ENCODE results near the gene LRP1.

DNA sequence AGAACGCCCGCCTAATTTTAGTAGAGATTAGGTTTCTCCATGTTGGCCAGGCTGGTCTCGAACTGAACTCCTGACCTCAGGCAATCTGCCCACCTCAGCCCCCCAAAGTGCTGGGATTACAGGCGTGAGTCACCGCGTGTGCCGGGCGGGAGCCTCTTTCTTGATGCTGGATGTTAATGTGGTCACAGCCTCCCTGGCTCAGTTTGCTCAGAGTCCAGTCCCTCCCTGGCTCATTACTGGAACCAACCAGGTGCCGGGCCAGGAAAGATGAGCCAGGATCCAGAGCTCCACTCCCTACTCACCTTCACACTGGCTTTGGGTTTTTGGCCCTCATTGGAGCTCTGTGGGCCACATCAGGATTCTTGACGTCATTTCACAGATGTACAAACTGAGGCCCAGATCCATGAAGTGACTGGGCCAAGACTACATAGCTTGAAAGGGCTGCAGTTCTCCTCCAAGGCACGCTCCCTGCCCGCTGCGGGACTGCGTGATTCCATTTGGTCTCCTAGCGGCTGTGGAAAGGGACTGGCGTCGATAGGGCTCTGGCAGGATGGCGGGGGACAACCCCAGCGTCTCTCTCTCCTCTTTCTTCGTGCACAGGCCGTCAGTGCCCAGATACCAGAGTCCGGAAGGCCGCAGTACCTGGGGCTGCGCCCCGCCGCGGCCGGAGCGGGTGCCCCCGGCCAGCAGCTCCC is 96.1 kb downstream of the LRP1 start:
- TF ChIP-seq POLR2A (IDR thresholded peaks at IDR 0.05) = no peak
- TF ChIP-seq, protein P1, sequence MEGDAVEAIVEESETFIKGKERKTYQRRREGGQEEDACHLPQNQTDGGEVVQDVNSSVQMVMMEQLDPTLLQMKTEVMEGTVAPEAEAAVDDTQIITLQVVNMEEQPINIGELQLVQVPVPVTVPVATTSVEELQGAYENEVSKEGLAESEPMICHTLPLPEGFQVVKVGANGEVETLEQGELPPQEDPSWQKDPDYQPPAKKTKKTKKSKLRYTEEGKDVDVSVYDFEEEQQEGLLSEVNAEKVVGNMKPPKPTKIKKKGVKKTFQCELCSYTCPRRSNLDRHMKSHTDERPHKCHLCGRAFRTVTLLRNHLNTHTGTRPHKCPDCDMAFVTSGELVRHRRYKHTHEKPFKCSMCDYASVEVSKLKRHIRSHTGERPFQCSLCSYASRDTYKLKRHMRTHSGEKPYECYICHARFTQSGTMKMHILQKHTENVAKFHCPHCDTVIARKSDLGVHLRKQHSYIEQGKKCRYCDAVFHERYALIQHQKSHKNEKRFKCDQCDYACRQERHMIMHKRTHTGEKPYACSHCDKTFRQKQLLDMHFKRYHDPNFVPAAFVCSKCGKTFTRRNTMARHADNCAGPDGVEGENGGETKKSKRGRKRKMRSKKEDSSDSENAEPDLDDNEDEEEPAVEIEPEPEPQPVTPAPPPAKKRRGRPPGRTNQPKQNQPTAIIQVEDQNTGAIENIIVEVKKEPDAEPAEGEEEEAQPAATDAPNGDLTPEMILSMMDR (IDR thresholded peaks at IDR 0.05) = no peak
- no peak for TF ChIP-seq POLR2AphosphoS5 (IDR thresholded peaks at IDR 0.05)

All from gastroesophageal sphincter (tissue), 3 donors.